Keratinocyte (primary cell): ENCODE measurements around the gene PRDM11. TPM values are rescaled to one million over a fixed set of nuclear protein-coding genes. Genes with fewer than 3 reads are reported as not detected.

Experiments used
- DNase-seq: peaks from one replicate; pipeline ENCODE4 v3.0.0-alpha.2; 2011; ENCODE audit warnings: low read depth, missing footprints, low spot score
- FAIRE-seq: peaks from 2 replicates; lab custom pipeline; 2011; peaks lifted over from hg19 to GRCh38; lab: Jason Lieb, UNC
- H2AFZ ChIP-seq: 2 replicates; pipeline ENCODE4 v1.6.0; 2012; ENCODE audit warnings: low read length, control low read depth, inconsistent platforms; ENCODE audit not compliant: control insufficient read depth
- H3K27ac ChIP-seq: 2 replicates; pipeline ENCODE4 v1.5.1; 2011; ENCODE audit warnings: low read length; ENCODE audit not compliant: control insufficient read depth, insufficient read depth
- H3K27me3 ChIP-seq: 3 replicates; pipeline ENCODE4 v1.6.0; 2011; ENCODE audit warnings: low read length; ENCODE audit not compliant: control insufficient read depth, insufficient read depth; ENCODE audit errors: extremely low read depth
- H3K36me3 ChIP-seq, 2 experiments: 2 replicates in 1 of 2; 3 replicates in 1 of 2; pipeline ENCODE4 v1.5.1; 2011; ENCODE audit warnings: low read length in 2 of 2, mild to moderate bottlenecking in 1 of 2; ENCODE audit not compliant: control insufficient read depth in 2 of 2, insufficient read depth in 2 of 2; ENCODE audit errors: extremely low read depth in 1 of 2
- H3K4me1 ChIP-seq: 3 replicates; pipeline ENCODE4 v1.5.1; 2011; ENCODE audit warnings: low read length; ENCODE audit not compliant: control insufficient read depth, insufficient read depth; ENCODE audit errors: extremely low read depth
- H3K4me2 ChIP-seq: 3 replicates; pipeline ENCODE4 v1.6.0; 2011; ENCODE audit warnings: low read depth, low read length; ENCODE audit not compliant: control insufficient read depth, insufficient read depth; ENCODE audit errors: extremely low read depth
- H3K4me3 ChIP-seq, 3 experiments: fragments of 200-600 bp in 1 of 3; sonication (generic) in 1 of 3; 2 replicates in 2 of 3; 3 replicates in 1 of 3; pipeline ENCODE4 v1.5.1; 2011 to 2016; ENCODE audit warnings: low read length in 3 of 3, mild to moderate bottlenecking in 3 of 3, control low read depth in 2 of 3, inconsistent platforms in 1 of 3, low read depth in 1 of 3, mixed read lengths in 1 of 3, mixed run types in 1 of 3, moderate library complexity in 1 of 3; ENCODE audit not compliant: control insufficient read depth in 2 of 3, insufficient read depth in 2 of 3; ENCODE audit errors: extremely low read depth in 1 of 3
- H3K79me2 ChIP-seq: 2 replicates; pipeline ENCODE4 v1.6.0; 2012; ENCODE audit warnings: low read length; ENCODE audit not compliant: control insufficient read depth, insufficient read depth
- H3K9ac ChIP-seq: 3 replicates; pipeline ENCODE4 v1.6.0; 2011; ENCODE audit warnings: low read length; ENCODE audit not compliant: control insufficient read depth, insufficient read depth; ENCODE audit errors: extremely low read depth
- H3K9me1 ChIP-seq: 3 replicates; pipeline ENCODE4 v1.6.0; 2011; ENCODE audit warnings: low read length; ENCODE audit not compliant: control insufficient read depth, insufficient read depth; ENCODE audit errors: extremely low read depth
- H3K9me3 ChIP-seq: 2 replicates; pipeline ENCODE4 v1.5.1; 2012; ENCODE audit warnings: low read depth, low read length; ENCODE audit not compliant: control insufficient read depth
- H4K20me1 ChIP-seq: 3 replicates; pipeline ENCODE4 v1.6.0; 2011; ENCODE audit warnings: low read length; ENCODE audit not compliant: control insufficient read depth, insufficient read depth; ENCODE audit errors: extremely low read depth
- CTCF ChIP-seq, 3 experiments: IDR thresholded peaks in 1 of 3; conservative IDR thresholded peaks in 1 of 3; optimal IDR thresholded peaks in 1 of 3; 2 replicates in 2 of 3; 3 replicates in 1 of 3; pipeline versions ENCODE3 to v1.5.1; 2011; ENCODE audit warnings: low read length in 3 of 3, mild to moderate bottlenecking in 3 of 3, moderate library complexity in 2 of 3, control low read depth in 1 of 3, inconsistent platforms in 1 of 3; ENCODE audit not compliant: insufficient read depth in 2 of 3; ENCODE audit errors: extremely low read depth in 1 of 3
- EZH2 ChIP-seq: IDR thresholded peaks from one replicate; pipeline ENCODE4 v1.6.1; 2012; ENCODE audit warnings: inconsistent platforms, mild to moderate bottlenecking, low read length, moderate library complexity
- dilution Hi-C: fragments of 300-500 bp; cut with MboI; formaldehyde crosslinking; loops from one replicate; pipeline ENCODE4 v1.7.0; 2020; ENCODE audit warnings: low sequenced_read_pairs; ENCODE audit not compliant: extremely low pct_ligation_motif_present
- polyA plus RNA-seq, 5 experiments: library from polyadenylated mRNA; depleted of rRNA in 3 of 5; stranded (reverse) in 3 of 5; stranded (forward) in 1 of 5; unstranded in 1 of 5; fragments of >200 nt; gene quantifications; 1 replicate in 1 of 5; 2 replicates in 3 of 5; 3 replicates in 1 of 5; pipeline versions ENCODE4 v1.2.1 to v1.2.3, GENCODE V29; 2011 to 2012; ENCODE audit warnings: missing spikeins in 2 of 5, low read depth in 1 of 5, low replicate concordance in 1 of 5

The PRDM11 gene
- polyA plus RNA-seq, 1 donor (not counting 4 experiments of a cell fraction or from before 2014, with no cell fraction given), result 2.1 TPM

DNA sequence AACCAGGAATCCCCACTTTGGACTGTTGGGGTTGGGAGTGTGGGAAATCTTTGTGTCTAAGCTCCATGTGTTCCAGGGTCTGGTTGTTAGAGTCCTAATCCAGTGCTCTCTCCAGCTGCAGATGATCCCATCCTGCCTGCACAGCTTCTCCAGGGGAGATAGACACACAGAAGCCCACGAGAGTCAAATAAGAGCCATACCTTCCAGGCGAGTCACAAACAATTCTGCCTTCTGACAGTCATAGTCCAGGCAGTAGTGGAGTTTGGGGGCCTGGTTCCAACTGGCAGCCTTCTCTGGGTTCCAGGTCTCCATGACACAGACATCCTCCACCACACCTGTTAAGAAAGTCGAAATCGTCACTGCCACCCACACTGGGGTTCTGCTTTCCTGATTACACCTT, 107.6 kb downstream of the PRDM11 start:
- H3K36me3 ChIP-seq, result no peaks in the 10 kb centered on the region
- no peaks in the 10 kb centered on the region for H3K9me3 ChIP-seq
- no peak overlapping the region for H2AFZ ChIP-seq
- H3K27me3 ChIP-seq, result peaks cover 29% of the 10 kb centered on the region
- H3K4me3 ChIP-seq, result no peak overlapping the region
- no peak for DNase-seq
- TF ChIP-seq CTCF (optimal IDR thresholded peaks at IDR 0.05 in 1 of 3, IDR thresholded peaks at IDR 0.05 in 1 of 3, conservative IDR thresholded peaks at IDR 0.05 in 1 of 3; ENCODE audit: extremely low read depth in 1 of 3, insufficient read depth in 2 of 3, low read length in 3 of 3) (no peak), EZH2 (no peak)
- H3K9ac ChIP-seq, result no peak overlapping the region
- H3K79me2 ChIP-seq, result no peaks in the 10 kb centered on the region
- no peak overlapping the region for H3K4me2 ChIP-seq
- H4K20me1 ChIP-seq, result no peaks in the 10 kb centered on the region
- dilution Hi-C loops, result no loop called here
- FAIRE-seq, result no peak
- no peaks in the 10 kb centered on the region for H3K9me1 ChIP-seq
- no peak overlapping the region for H3K27ac ChIP-seq
- no peaks in the 10 kb centered on the region for H3K4me1 ChIP-seq

DNA sequence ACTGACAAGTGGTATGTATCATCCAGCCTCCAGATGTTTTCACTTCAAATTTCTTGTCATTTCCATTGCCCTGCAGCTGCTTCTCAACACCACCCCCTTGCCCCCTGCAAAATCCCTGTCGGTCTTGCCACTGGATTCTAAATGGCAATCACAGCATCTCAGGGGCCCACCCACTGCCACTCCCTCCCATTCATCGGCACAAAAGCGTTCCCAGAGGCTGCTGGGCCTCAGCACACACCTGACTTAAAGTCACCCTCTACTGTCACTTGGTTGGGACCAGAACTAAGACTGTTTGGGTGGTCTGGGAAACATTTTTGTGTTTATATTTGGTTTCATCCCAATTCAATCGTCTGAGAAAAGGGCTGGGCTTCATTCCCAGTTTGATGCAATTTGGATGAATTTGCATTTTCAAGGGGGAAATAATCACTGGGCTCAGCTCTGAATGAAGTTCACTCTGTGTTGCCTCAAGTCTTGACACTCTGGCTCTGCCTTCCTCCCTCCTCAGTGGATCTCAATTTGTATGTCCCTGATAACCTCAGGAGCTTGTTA, 112.6 kb downstream of the PRDM11 start:
- dilution Hi-C loops, result no loop called here
- H3K9me1 ChIP-seq, result no peaks in the 10 kb centered on the region
- no peaks in the 10 kb centered on the region for H3K36me3 ChIP-seq
- no peak overlapping the region for H3K4me2 ChIP-seq
- no peak overlapping the region for H3K9ac ChIP-seq
- no peaks in the 10 kb centered on the region for H4K20me1 ChIP-seq
- H3K9me3 ChIP-seq, result no peaks in the 10 kb centered on the region
- H3K4me1 ChIP-seq, result peaks cover 6% of the 10 kb centered on the region
- TF ChIP-seq EZH2 (no peak), CTCF (optimal IDR thresholded peaks at IDR 0.05 in 1 of 3, IDR thresholded peaks at IDR 0.05 in 1 of 3, conservative IDR thresholded peaks at IDR 0.05 in 1 of 3; ENCODE audit: extremely low read depth in 1 of 3, insufficient read depth in 2 of 3, low read length in 3 of 3) (no peak)
- FAIRE-seq (no peak), DNase-seq (no peak)
- no peaks in the 10 kb centered on the region for H3K79me2 ChIP-seq
- H3K27me3 ChIP-seq, result peaks cover 14% of the 10 kb centered on the region
- H2AFZ ChIP-seq, result no peak overlapping the region
- no peak overlapping the region for H3K27ac ChIP-seq
- no peak overlapping the region for H3K4me3 ChIP-seq
